Mesodermal cell (in vitro differentiated cells): ENCODE data around the gene TMCC1.

Experiments
- H3K27ac ChIP-seq: 2 replicates; pipeline ENCODE4 v1.7.0; 2013; ENCODE audit warnings: mild to moderate bottlenecking, low read depth, low read length, moderate library complexity; ENCODE audit not compliant: severe bottlenecking
- H3K36me3 ChIP-seq: 2 replicates; pipeline ENCODE4 v1.7.1; 2013; ENCODE audit warnings: mild to moderate bottlenecking, low read length, moderate library complexity; ENCODE audit not compliant: control insufficient read depth, insufficient read depth
- H3K4me1 ChIP-seq: one replicate; pipeline ENCODE4 v1.7.1; 2013; ENCODE audit warnings: mild to moderate bottlenecking, low read length; ENCODE audit not compliant: insufficient read depth, control insufficient read depth, poor library complexity, severe bottlenecking
- H3K4me3 ChIP-seq: 2 replicates; pipeline ENCODE4 v1.7.0; 2013; ENCODE audit warnings: low read length, control low read depth, mild to moderate bottlenecking; ENCODE audit not compliant: insufficient read depth, poor library complexity, severe bottlenecking; ENCODE audit errors: extremely low read depth
- H3K9me3 ChIP-seq: 2 replicates; pipeline ENCODE4 v1.7.1; 2013; ENCODE audit warnings: mild to moderate bottlenecking, low read length, moderate library complexity; ENCODE audit not compliant: control insufficient read depth
- WGBS, 2 experiments: methylation state at CpG; one replicate each; pipeline ENCODE4 v1.1.5; 2013; ENCODE audit warnings: missing lambda C conversion rate in 2 of 2; ENCODE audit not compliant: insufficient coverage in 2 of 2; 5-methylcytosine and 5-hydroxymethylcytosine counted together

The TMCC1 gene

DNA sequence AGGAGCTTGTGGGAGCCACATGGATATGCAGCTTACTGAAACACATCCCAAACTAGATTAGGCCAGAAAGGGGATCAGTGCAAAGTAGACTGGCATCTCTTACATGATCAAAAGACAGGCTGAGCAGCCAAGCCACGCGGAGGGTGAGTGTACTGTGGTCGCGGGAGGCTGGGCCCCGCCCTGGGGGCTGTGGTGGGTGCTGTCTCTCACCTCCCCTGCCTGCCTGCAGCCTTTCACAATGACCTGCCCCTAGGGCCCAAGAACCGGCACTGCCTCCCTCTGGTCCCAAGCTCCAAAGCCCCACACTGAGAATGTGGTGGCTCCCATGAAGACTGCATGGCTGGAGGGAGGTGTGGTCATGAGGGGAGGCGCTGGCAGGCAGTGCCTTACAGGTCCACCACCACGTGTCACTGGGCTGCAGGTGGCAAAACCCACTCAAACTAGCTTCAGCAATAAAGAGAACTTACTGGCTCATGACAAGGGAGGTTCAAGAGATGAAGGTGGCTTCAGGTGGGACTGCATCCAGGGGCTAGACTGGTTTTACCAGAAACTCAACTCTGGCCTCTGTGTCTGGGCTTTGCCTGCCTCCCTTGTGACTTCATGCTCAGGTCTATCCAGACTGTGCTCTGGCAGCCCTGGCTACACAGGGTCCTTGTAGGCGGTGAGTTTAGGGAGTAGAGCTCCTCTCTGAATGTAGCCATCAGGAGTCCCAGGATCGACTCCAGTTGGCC is 259.6 kb downstream of the TMCC1 start:
- H3K27ac ChIP-seq, result no peak overlapping the region
- peaks cover 6% of the 10 kb centered on the region for H3K9me3 ChIP-seq
- H3K36me3 ChIP-seq, result no peaks in the 10 kb centered on the region
- 82 to 98% methylated on average over 8 of the region's 10 CpGs for WGBS, 2 experiments
- no peaks in the 10 kb centered on the region for H3K4me1 ChIP-seq
- no peak overlapping the region for H3K4me3 ChIP-seq

DNA sequence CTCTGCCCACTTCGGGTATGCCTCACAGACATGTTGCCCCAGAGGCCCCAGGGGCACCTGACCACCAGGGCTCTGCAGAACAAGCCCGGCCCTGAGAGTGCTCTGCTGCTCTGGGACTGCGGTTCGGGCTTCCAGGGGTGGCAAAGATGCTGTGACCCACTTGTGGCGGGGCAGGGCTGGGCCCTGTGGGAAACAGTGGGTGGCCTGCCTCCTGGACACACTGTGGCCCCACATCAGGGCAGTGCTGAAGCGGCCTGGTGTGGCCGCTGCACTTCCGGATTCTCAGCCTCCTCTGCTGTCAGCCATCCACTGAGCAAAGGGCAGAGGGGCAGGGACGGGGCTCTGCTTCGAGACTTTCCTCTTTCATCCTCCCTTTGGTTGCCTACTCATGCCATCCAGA is 260.5 kb downstream of the TMCC1 start:
- WGBS, 2 experiments, result 91 to 97% methylated on average over 8 to 10 of the region's 10 CpGs
- Histone ChIP-seq H3K4me3 (no peak overlapping the region), H3K36me3 (no peaks in the 10 kb centered on the region), H3K9me3 (peaks cover 6% of the 10 kb centered on the region), H3K4me1 (peaks cover 4% of the 10 kb centered on the region), H3K27ac (no peak overlapping the region)

DNA sequence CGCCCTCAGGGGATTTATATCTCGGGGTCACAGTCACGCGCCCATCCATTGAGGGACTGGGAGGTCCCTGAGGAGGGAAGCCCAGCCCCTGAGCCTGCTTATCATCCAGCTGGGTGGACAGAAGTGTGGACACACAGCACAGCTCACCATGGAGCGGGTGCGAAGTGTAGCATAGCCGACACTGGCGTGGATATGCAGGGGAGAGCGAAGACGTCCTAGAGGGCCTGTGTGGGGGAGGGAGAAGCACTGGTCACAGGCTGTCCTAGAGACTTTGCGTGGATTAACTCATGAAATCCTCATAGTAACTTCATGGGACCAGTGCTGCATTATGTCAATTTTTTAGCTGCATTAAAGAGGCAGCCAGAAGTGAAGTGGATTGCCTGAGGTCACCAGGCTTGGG is 261.0 kb downstream of the TMCC1 start:
- Histone ChIP-seq H3K9me3 (peaks cover 6% of the 10 kb centered on the region), H3K4me1 (peaks cover 4% of the 10 kb centered on the region), H3K4me3 (no peak overlapping the region), H3K27ac (no peak overlapping the region), H3K36me3 (no peaks in the 10 kb centered on the region)
- WGBS, 2 experiments, result 94 to 98% methylated on average over 11 of the region's 11 CpGs

DNA sequence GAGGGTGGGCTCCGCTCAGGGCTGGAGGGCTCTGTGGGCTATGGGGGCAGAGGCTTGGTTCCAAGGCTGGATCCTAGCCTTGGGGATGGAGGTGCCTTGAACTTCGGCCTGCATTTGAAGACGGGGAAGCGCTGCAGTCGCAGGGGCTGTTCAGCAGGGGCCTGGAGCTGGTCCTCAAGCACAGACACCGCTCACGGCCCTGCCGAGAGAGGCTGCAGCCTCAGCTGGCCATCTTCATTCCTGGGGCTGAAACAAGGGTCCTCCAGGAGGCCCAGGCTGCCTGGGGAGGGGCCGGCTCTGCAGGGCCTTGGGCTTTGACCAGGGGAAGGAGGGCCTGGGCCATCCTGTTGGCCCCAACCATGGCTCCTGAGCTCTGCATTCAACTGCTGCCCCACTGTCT is 261.5 kb downstream of the TMCC1 start:
- Histone ChIP-seq H3K4me3 (no peak overlapping the region), H3K36me3 (no peaks in the 10 kb centered on the region), H3K4me1 (peaks cover 4% of the 10 kb centered on the region), H3K27ac (no peak overlapping the region), H3K9me3 (peaks cover 6% of the 10 kb centered on the region)
- WGBS, 2 experiments, result 79 to 94% methylated on average over 9 of the region's 9 CpGs

DNA sequence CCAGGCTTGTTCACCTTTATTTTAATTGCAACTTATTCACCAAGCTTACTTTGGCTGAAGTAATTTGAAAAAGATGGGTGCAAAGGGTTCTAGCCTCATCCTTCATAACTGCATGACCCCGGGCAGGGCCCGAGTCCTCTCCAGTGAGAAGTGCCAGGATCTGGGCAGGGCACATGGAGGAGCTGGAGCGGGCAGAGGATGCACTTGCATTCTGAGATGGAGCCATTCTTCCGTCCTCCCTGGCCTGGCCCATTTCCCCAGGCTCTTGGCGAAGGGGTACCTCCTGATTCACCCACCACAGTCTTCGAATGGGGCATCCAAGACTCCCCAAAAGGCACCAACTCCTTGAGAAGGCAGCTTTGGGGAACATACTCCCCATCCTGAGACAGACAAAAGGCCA is 264.5 kb downstream of the TMCC1 start:
- 77 to 78% methylated on average over 5 of the region's 6 CpGs for WGBS, 2 experiments
- no peaks in the 10 kb centered on the region for H3K36me3 ChIP-seq
- H3K4me3 ChIP-seq, result no peak overlapping the region
- H3K9me3 ChIP-seq, result no peaks in the 10 kb centered on the region
- peaks cover 25% of the 10 kb centered on the region for H3K4me1 ChIP-seq
- H3K27ac ChIP-seq, result no peak overlapping the region

DNA sequence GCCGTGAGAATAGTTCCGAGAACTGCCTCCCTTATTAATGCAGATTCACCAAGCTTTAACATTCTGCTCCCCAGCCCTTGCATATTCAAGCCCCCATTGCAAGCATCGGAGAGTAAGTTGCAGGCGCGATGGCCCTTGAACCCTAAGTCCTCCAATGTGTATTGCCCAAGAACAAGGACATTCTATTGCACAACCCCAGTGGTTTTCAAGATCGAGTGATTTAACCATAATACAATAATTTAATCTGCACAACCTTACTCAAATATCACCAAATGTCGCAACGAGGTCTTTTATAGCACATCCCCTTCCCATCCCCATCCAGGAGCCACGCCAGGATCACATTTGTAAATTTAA is 265.4 kb downstream of the TMCC1 start:
- Histone ChIP-seq H3K9me3 (no peaks in the 10 kb centered on the region), H3K4me3 (peak overlapping the region; percentile 46), H3K36me3 (no peaks in the 10 kb centered on the region), H3K27ac (peak overlapping the region; percentile 94), H3K4me1 (peaks cover 29% of the 10 kb centered on the region)
- WGBS, 2 experiments, result 27 to 30% methylated on average over 6 of the region's 9 CpGs

DNA sequence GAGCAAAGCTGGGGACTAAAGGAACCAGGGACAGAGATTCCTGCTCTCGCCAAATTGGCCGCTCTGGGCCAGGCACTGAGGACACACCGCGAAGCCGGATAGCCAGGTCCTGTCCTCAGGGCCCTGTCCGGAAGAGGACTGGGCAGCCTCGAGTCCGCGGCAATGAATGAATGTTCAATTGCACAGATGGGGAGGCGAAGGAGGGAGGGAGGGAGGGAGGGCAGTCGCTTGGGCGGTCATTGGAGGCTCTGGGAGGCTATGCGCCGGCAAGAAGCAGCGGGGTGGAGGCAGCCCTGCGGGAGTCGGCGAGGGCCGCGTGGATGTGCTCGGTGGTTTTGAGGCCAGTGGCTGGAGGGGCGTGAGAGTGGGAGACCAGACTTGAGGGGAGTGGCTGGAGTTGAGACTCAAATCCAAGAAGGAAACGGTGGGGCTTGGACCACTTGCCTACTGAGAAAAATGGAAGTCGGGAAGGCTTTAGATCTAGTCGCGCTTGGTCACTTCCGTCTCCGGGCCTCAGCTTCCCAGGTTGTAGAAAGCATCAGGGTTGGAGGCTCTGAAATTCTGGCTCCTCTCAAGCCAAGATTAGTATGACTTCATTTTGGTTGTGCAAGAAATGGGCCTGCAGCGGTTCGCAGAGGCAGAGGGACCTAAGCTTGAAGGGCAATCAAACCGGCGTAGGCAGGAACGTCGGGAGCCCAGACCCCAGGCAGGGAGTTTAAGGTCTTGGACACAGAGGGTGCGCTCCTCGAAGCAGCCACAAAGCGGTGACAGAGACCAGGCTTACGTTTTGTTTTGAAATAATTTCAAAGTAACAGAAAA is 266.0 kb downstream of the TMCC1 start:
- Histone ChIP-seq H3K4me1 (peaks cover 35% of the 10 kb centered on the region), H3K9me3 (no peaks in the 10 kb centered on the region), H3K27ac (peak overlapping the region; percentile 94), H3K4me3 (peak overlapping the region; percentile 46), H3K36me3 (no peaks in the 10 kb centered on the region)
- WGBS, 2 experiments, result 5 to 6% methylated on average over 25 to 28 of the region's 38 CpGs

DNA sequence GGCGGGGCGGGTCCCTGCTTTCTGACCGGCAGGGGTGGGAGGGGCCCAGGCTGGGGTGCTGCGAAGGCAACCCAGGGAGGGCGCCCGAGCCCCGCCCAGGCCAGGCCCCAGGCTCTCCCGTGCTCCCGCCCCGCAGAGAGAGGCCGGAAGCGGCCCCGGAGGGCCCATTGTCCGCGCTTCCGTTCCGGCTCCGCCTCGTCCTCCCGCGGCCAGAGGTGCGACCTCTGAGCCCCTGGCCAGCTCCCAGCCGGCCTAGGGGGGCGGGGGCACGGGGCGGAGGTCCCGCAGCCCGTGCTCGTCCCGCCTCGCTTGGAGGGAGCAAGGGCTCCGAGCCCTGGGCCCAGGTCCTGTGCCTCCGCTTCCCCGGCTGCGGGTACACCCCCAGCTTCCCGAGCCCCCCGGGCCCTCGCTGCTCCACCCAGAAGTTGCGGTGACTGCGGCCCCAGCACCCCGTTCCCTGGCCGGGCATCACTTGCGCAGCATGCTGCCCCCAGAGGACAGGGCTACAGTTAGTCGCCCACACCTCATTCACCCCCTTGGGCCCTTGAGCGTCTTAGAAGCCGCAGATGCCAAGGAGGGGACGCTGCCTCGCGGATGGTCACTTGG is 266.7 kb downstream of the TMCC1 start:
- H3K4me3 ChIP-seq, result peak overlapping the region; percentile 46
- peak overlapping the region; percentile 94 for H3K27ac ChIP-seq
- 1 to 2% methylated on average over 41 to 45 of the region's 49 CpGs for WGBS, 2 experiments
- peaks cover 40% of the 10 kb centered on the region for H3K4me1 ChIP-seq
- H3K9me3 ChIP-seq, result no peaks in the 10 kb centered on the region
- no peaks in the 10 kb centered on the region for H3K36me3 ChIP-seq

DNA sequence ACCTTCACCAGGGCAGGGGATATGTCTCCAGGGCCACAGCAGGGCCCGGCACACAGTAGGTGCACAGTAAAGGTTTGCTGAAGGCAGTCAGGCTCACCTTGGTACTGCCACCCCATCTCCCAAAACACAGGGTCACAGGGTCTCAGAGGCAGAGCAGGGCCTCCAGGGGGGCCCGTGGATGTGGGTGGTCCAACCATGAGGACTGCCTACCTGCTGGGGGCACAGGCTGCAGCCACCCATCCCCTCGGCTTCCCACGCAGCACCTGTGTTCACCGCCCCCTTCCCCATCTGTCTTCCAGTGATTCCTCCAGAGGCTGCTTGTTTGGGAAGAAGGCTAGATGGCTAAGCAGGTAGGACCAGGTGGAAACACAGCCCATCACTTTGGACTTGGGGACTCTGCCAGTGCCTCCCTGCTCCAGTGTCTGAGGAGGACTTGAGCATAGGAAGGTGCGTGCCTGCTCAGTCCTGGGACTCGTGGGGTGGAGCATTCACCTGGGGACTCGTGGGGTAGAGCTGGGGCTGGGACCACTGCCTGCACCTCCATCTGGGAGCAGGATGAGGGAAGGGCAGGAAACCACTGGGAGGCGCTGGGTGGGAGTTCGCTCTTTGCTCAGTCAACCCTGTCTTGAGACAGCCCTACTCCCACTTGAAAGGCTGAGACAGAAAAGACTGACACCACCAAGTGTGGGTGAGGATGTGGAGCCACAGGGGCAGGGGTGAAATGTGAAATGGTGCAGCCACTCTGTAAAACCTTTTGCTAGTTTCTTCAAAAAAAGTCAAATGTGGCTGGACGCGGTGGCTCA is 268.2 kb downstream of the TMCC1 start:
- Histone ChIP-seq H3K36me3 (no peaks in the 10 kb centered on the region), H3K4me3 (no peak overlapping the region), H3K27ac (peak overlapping the region; percentile 47), H3K4me1 (peaks cover 45% of the 10 kb centered on the region), H3K9me3 (no peaks in the 10 kb centered on the region)
- 87 to 97% methylated on average over 8 to 10 of the region's 12 CpGs for WGBS, 2 experiments

DNA sequence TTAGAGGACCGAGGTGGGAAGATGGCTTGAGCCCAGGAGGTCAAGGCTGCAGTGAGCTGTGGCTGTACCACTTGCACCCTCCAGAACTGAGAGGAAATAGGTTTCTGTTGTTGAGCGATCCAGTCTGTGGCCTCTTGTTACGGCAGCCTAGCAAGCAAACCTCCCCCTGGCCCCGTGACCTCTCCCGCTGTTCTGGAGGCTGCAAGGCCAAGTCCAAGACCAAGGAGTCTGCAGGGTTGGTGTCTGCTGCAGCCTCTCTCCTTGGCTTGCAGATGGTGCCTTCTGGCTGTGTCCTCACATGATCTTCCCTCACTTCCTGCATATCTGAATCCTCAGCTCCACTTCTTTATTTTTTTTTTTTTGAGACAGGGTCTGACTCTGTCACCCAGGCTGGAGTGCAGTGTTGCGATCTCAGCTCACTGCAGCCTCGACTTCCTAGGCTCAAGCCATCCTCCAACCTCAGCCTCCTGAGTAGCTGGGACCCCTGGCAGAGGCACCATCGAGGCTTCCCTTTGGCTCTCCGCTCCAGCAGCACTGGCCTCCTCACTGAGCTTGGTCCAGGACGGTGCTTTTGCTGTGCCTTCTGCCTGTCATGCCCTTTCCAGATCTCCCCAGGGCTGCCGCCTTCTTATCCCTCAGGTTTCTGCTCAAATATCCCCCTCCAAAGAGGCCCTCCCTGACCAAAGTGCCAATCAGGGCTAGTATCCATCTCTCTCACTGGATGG is 269.0 kb downstream of the TMCC1 start:
- Histone ChIP-seq H3K9me3 (no peaks in the 10 kb centered on the region), H3K36me3 (no peaks in the 10 kb centered on the region), H3K4me3 (no peak overlapping the region), H3K4me1 (peaks cover 52% of the 10 kb centered on the region), H3K27ac (no peak overlapping the region)
- WGBS, 2 experiments, result 96 to 98% methylated on average over 11 of the region's 11 CpGs
